ENCODE data around the gene RPP40. TPM values are rescaled to one million over a fixed set of nuclear protein-coding genes. Genes with fewer than 3 reads are reported as not detected.

The RPP40 gene
- total and polyA plus RNA-seq, 4 donors = 4.4 to 8.5 (median 7.0) TPM

DNA sequence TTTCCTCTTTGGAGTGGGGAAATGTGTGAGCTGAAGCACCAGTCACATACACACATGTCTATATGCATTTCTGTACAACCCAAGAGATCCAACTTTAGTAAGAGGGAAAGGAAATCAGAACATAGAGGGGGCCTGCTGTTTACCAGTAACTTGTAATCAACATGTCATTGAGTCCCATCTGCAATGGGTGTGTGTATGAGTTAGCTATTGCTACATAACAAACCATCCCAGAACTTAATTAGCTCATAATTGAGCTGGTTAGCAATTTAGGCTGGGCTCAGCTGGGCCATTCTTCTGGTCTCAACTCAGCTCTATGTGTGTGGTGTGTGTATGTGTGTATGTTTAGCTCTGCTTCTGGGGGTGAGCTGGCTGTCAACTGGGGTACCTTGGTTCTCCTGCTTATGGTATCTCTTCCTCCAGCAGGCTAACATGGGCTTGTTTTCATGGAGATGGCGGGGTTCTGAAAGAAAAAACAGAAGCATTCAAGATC, 10.3 kb upstream of the RPP40 start:
- ATAC-seq (ENCODE audit: insufficient read depth, low FRiP score) (no peak), DNase-seq (no peak)
- Histone ChIP-seq H3K27ac (ENCODE audit: low read depth in 1 of 2, low read length in 1 of 2) (no peak overlapping the region), H3K4me3 (no peak overlapping the region), H3K36me3 (ENCODE audit: control insufficient read depth in 4 of 4, insufficient read depth in 4 of 4, low read length in 4 of 4) (no peaks in the 10 kb centered on the region), H3K27me3 (ENCODE audit: control insufficient read depth in 3 of 3, insufficient read depth in 3 of 3, low read length in 2 of 3) (no peaks in the 10 kb centered on the region), H3K4me1 (ENCODE audit: control insufficient read depth in 5 of 5, insufficient read depth in 5 of 5, low read length in 5 of 5) (no peaks in the 10 kb centered on the region), H3K9ac (ENCODE audit: insufficient read depth in 1 of 2, low read length in 2 of 2) (no peak overlapping the region), H3K9me3 (ENCODE audit: control insufficient read depth in 4 of 4, insufficient read depth in 3 of 4, low read length in 3 of 4) (peaks cover 0 to 4% (median 0%) of the 10 kb centered on the region in 4 donors)
- TF ChIP-seq, protein P1, sequence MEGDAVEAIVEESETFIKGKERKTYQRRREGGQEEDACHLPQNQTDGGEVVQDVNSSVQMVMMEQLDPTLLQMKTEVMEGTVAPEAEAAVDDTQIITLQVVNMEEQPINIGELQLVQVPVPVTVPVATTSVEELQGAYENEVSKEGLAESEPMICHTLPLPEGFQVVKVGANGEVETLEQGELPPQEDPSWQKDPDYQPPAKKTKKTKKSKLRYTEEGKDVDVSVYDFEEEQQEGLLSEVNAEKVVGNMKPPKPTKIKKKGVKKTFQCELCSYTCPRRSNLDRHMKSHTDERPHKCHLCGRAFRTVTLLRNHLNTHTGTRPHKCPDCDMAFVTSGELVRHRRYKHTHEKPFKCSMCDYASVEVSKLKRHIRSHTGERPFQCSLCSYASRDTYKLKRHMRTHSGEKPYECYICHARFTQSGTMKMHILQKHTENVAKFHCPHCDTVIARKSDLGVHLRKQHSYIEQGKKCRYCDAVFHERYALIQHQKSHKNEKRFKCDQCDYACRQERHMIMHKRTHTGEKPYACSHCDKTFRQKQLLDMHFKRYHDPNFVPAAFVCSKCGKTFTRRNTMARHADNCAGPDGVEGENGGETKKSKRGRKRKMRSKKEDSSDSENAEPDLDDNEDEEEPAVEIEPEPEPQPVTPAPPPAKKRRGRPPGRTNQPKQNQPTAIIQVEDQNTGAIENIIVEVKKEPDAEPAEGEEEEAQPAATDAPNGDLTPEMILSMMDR (IDR thresholded peaks at IDR 0.05; ENCODE audit: control extremely low read depth, extremely low read depth) = no peak
- 0 to 43% methylated on average over 1 of the region's 1 CpG for WGBS, 2 donors

DNA sequence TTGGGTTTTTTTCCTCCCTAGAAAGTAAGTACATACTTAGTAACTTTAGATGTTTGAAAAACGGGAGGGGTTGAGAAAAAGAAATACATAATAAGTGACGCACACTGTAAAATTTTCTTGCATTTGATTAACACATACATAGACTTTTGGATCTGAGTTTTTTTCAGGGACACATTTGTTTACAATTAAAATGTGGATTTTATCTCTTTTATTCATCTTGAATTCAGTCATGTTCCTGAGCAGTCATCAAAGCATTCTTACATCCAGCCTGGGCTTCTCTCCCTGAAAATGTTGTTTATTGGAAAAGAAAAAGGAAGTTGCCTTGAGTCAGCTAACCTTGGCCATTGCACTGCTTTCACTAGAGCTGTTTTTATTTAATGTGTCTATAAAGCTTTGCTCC, 8.7 kb upstream of the RPP40 start:
- no peak overlapping the region for H3K27ac ChIP-seq (ENCODE audit: low read depth in 1 of 2, low read length in 1 of 2)
- H3K4me3 ChIP-seq = no peak overlapping the region
- H3K9me3 ChIP-seq (ENCODE audit: control insufficient read depth in 4 of 4, insufficient read depth in 3 of 4, low read length in 3 of 4) = peaks cover 0 to 4% (median 0%) of the 10 kb centered on the region in 4 donors
- no peaks in the 10 kb centered on the region for H3K27me3 ChIP-seq (ENCODE audit: control insufficient read depth in 3 of 3, insufficient read depth in 3 of 3, low read length in 2 of 3)
- DNase-seq = peak in 1 of 3 donors; percentile 41
- 35 to 46% methylated on average over 2 of the region's 2 CpGs for WGBS, 2 donors
- ATAC-seq (ENCODE audit: insufficient read depth, low FRiP score) = no peak
- no peaks in the 10 kb centered on the region for H3K4me1 ChIP-seq (ENCODE audit: control insufficient read depth in 5 of 5, insufficient read depth in 5 of 5, low read length in 5 of 5)
- no peaks in the 10 kb centered on the region for H3K36me3 ChIP-seq (ENCODE audit: control insufficient read depth in 4 of 4, insufficient read depth in 4 of 4, low read length in 4 of 4)
- no peak overlapping the region for H3K9ac ChIP-seq (ENCODE audit: insufficient read depth in 1 of 2, low read length in 2 of 2)
- TF ChIP-seq, protein P1 (IDR thresholded peaks at IDR 0.05; ENCODE audit: control extremely low read depth, extremely low read depth) = no peak

DNA sequence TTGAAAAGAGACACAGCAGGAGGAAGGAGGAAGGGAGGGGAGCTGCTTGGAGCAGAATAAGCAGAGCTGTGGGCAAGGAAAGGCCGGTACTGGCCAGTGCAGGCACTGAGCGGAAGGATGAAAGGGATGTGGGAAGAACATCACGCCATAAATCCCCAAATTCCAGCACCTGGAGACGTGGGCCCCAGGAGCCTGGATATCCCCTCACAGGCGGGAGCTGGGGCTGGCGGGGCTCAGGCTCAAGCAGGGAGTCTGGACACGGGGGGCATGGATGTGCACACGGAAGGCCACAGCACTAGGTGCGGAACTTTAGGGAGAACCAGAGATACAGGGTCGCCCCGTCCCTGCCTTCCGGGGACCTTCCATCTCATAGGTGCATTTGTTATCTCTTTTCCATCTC, 7.5 kb upstream of the RPP40 start:
- Histone ChIP-seq H3K27me3 (ENCODE audit: control insufficient read depth in 3 of 3, insufficient read depth in 3 of 3, low read length in 2 of 3) (no peaks in the 10 kb centered on the region), H3K4me3 (no peak overlapping the region), H3K9ac (ENCODE audit: insufficient read depth in 1 of 2, low read length in 2 of 2) (no peak overlapping the region), H3K27ac (ENCODE audit: low read depth in 1 of 2, low read length in 1 of 2) (no peak overlapping the region), H3K4me1 (ENCODE audit: control insufficient read depth in 5 of 5, insufficient read depth in 5 of 5, low read length in 5 of 5) (peaks cover 0 to 3% (median 0%) of the 10 kb centered on the region in 5 donors), H3K36me3 (ENCODE audit: control insufficient read depth in 4 of 4, insufficient read depth in 4 of 4, low read length in 4 of 4) (no peaks in the 10 kb centered on the region), H3K9me3 (ENCODE audit: control insufficient read depth in 4 of 4, insufficient read depth in 3 of 4, low read length in 3 of 4) (peaks cover 0 to 4% (median 0%) of the 10 kb centered on the region in 4 donors)
- ATAC-seq (ENCODE audit: insufficient read depth, low FRiP score) (no peak), DNase-seq (no peak)
- WGBS, 2 donors = 89 to 95% methylated on average over 11 to 12 of the region's 12 CpGs
- TF ChIP-seq, protein P1 (IDR thresholded peaks at IDR 0.05; ENCODE audit: control extremely low read depth, extremely low read depth) = no peak

DNA sequence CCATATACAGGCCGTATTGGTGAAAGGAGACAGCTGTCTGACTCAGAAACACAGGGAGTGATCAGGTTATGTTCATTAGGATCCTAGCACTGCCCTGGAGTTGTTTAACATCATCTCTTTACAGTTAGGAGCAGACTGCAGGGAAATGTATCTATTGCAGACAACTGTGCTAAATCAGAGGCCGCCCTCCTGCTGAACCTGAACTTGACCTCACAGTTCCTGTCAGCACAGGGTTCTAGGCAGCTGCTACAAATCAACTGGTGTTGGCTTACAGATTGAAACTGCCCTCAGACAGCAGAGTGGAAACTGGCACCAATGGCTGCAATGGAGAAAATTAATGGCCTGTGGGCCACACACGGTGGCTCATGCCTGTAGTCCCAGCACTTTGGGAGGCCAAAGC, 3.7 kb upstream of the RPP40 start:
- Histone ChIP-seq H3K4me1 (ENCODE audit: control insufficient read depth in 5 of 5, insufficient read depth in 5 of 5, low read length in 5 of 5) (peaks cover 0 to 11% (median 0%) of the 10 kb centered on the region in 5 donors), H3K9ac (ENCODE audit: insufficient read depth in 1 of 2, low read length in 2 of 2) (no peak overlapping the region), H3K36me3 (ENCODE audit: control insufficient read depth in 4 of 4, insufficient read depth in 4 of 4, low read length in 4 of 4) (no peaks in the 10 kb centered on the region), H3K4me3 (no peak overlapping the region), H3K27me3 (ENCODE audit: control insufficient read depth in 3 of 3, insufficient read depth in 3 of 3, low read length in 2 of 3) (no peaks in the 10 kb centered on the region), H3K9me3 (ENCODE audit: control insufficient read depth in 4 of 4, insufficient read depth in 3 of 4, low read length in 3 of 4) (no peaks in the 10 kb centered on the region), H3K27ac (ENCODE audit: low read depth in 1 of 2, low read length in 1 of 2) (no peak overlapping the region)
- DNase-seq (peak in 2 of 3 donors; percentile 24 to 43), ATAC-seq (ENCODE audit: insufficient read depth, low FRiP score) (no peak)
- 87 to 91% methylated on average over 3 of the region's 3 CpGs for WGBS, 2 donors
- TF ChIP-seq, protein P1 (IDR thresholded peaks at IDR 0.05; ENCODE audit: control extremely low read depth, extremely low read depth) = no peak

Measured in lung (tissue), 12 donors.